Brain microvascular endothelial cell (primary cell): Measurements from ENCODE around the gene SFT2D3.

ENCODE experiments used
- DNase-seq: peaks from one replicate; pipeline ENCODE4 v3.0.0-alpha.2; 2020
- H3K27ac ChIP-seq: fragments of 250-450 bp; sonication (Bioruptor Pico); 2 replicates; pipeline ENCODE4 v1.5.1; 2020; ENCODE audit warnings: mild to moderate bottlenecking, moderate library complexity
- H3K27me3 ChIP-seq: fragments of 250-450 bp; sonication (Bioruptor Pico); replicated peaks from 2 replicates; pipeline ENCODE4 v1.5.1; 2020; ENCODE audit warnings: mild to moderate bottlenecking
- H3K36me3 ChIP-seq: fragments of 250-450 bp; sonication (Bioruptor Pico); replicated peaks from 2 replicates; pipeline ENCODE4 v1.5.1; 2020; ENCODE audit warnings: mild to moderate bottlenecking
- H3K4me3 ChIP-seq: 2 replicates; pipeline ENCODE4 v1.5.1; 2011; ENCODE audit warnings: low read depth, mild to moderate bottlenecking, control low read depth, low read length, moderate library complexity
- in situ Hi-C: cut with HindIII; loops from 2 replicates; pipeline ENCODE4 v1.10.0; 2017; ENCODE audit warnings: low sequenced_read_pairs, low pct_ligation_motif_present
- TF ChIP-seq, protein P1 (sequence below): IDR thresholded peaks from 2 replicates; pipeline ENCODE4 v1.5.1; 2011; ENCODE audit warnings: low read depth, mild to moderate bottlenecking, moderate library complexity, low read length, control low read depth, inconsistent platforms; ENCODE audit errors: missing control alignments

The SFT2D3 gene, protein sequence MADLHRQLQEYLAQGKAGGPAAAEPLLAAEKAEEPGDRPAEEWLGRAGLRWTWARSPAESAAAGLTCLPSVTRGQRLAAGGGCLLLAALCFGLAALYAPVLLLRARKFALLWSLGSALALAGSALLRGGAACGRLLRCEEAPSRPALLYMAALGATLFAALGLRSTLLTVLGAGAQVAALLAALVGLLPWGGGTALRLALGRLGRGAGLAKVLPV

GRCh38 chr2:127701193-127701650 lies at the start of gene SFT2D3:
Gene SFT2D3, plus strand, starts transcription at chr2:127701497. Its CDS starts 32 bp downstream, at chr2:127701529.
- Histone ChIP-seq H3K36me3 (peaks cover 1% of the 10 kb centered on the region), H3K27ac (peak within 1 kb of the TSS; percentile 78), H3K27me3 (no peaks in the 10 kb centered on the region), H3K4me3 (peak within 1 kb of the TSS; percentile 75)
- DNase-seq, result peak; percentile 85
- TF ChIP-seq, protein P1, sequence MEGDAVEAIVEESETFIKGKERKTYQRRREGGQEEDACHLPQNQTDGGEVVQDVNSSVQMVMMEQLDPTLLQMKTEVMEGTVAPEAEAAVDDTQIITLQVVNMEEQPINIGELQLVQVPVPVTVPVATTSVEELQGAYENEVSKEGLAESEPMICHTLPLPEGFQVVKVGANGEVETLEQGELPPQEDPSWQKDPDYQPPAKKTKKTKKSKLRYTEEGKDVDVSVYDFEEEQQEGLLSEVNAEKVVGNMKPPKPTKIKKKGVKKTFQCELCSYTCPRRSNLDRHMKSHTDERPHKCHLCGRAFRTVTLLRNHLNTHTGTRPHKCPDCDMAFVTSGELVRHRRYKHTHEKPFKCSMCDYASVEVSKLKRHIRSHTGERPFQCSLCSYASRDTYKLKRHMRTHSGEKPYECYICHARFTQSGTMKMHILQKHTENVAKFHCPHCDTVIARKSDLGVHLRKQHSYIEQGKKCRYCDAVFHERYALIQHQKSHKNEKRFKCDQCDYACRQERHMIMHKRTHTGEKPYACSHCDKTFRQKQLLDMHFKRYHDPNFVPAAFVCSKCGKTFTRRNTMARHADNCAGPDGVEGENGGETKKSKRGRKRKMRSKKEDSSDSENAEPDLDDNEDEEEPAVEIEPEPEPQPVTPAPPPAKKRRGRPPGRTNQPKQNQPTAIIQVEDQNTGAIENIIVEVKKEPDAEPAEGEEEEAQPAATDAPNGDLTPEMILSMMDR, result no peak
- in situ Hi-C loops, result no loop called here

DNA sequence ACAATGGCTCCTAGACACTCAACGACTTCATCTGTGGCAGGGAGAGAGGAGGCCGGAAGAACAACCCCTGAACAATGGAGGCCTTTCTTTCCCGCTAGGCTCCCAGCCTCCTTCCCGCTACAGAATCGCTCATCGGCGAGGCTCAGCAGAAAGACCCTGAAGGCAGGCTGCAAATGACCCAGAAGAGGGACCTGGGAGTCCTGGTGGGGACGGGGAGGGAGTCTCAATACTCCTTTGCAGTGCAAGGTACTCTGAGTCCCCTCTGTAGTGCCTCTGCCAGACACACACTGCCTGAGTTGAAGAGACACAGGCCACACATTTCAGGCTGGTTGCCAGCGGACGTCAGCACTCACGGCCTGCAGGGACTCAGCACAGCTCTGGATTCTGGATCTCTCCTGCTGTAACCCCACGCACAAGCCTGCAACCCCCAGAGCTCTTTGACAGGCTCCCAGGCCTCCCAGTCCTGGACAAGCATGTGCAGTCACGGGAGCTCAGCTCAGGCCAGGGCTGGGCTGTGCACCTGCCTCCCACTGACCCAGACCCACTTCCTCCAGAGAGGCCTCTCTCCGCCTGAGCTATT lies 49.2 kb upstream of the SFT2D3 start:
- in situ Hi-C loops, result no loop called here
- TF ChIP-seq, protein P1, result no peak
- H3K4me3 ChIP-seq, result no peak overlapping the region
- no peaks in the 10 kb centered on the region for H3K27me3 ChIP-seq
- H3K36me3 ChIP-seq, result no peaks in the 10 kb centered on the region
- no peak for DNase-seq
- no peak overlapping the region for H3K27ac ChIP-seq

DNA sequence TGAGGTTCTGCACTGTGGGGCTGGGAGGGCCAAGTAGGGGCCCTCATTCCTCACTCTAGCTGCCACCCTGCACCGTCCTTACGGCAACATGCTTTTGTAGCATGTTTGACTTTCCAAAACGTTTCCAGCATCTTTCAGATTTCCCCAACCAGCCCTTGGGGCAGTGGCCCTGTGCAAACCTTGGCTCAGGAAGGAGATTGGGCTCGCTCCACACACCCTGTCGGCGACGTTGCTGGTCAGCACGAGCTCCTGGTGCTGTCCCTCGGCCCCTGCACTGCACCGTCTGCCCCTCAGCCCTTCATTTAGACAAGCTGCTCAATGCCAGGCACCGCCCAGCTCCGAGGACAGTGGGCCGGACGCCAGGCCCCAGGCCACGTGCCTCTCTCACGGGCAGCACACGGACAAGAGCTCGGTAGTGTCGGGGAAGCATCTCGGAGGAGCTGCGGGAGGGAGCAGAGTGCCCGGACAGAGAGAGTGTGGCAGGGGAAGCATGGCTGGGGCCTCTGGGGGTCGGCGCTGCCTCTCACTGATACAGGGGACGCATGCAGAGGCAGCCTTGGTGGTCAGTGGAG lies 48.4 kb upstream of the SFT2D3 start:
- no peak for DNase-seq
- no peaks in the 10 kb centered on the region for H3K27me3 ChIP-seq
- H3K4me3 ChIP-seq, result no peak overlapping the region
- no peaks in the 10 kb centered on the region for H3K36me3 ChIP-seq
- TF ChIP-seq, protein P1, result no peak
- no peak overlapping the region for H3K27ac ChIP-seq
- in situ Hi-C loops, result no loop called here

- in situ Hi-C loops, result no loop called here
- H3K36me3 ChIP-seq, result no peaks in the 10 kb centered on the region
- no peak for DNase-seq
- H3K4me3 ChIP-seq, result no peak overlapping the region
- H3K27ac ChIP-seq, result no peak overlapping the region
- TF ChIP-seq, protein P1, result no peak
- no peaks in the 10 kb centered on the region for H3K27me3 ChIP-seq
Observed at GRCh38 chr2:127653421-127654083, 47.7 kb upstream of the SFT2D3 start.

GRCh38 chr2:127654084-127654837 lies 47.0 kb upstream of the SFT2D3 start:
- no peak for DNase-seq
- H3K27me3 ChIP-seq, result no peaks in the 10 kb centered on the region
- no peak overlapping the region for H3K27ac ChIP-seq
- H3K4me3 ChIP-seq, result no peak overlapping the region
- TF ChIP-seq, protein P1, result no peak
- no peaks in the 10 kb centered on the region for H3K36me3 ChIP-seq
- in situ Hi-C loops, result no loop called here
